Neural cell (in vitro differentiated cells): ENCODE results near the gene SH3TC2. TPM values are rescaled to one million over a fixed set of nuclear protein-coding genes. Genes with fewer than 3 reads are reported as not detected.

Experiments used
- H2AFZ ChIP-seq: fragments of 200-600, 300-800 bp; sonication (generic), shearing (Covaris generic); 2 replicates; pipeline ENCODE4 v1.6.0; 2014; ENCODE audit warnings: low read depth, mild to moderate bottlenecking, antibody characterized with exemption, low read length, moderate library complexity
- H3F3A ChIP-seq: fragments of 200-600 bp; shearing (Covaris generic); 2 replicates; pipeline ENCODE4 v1.6.1; 2016; ENCODE audit warnings: mild to moderate bottlenecking, moderate library complexity, mixed read lengths, antibody characterized with exemption, low read length; ENCODE audit not compliant: insufficient read depth, poor library complexity, severe bottlenecking
- H3K27ac ChIP-seq: fragments of 200-600, 300-800 bp; sonication (generic), shearing (Covaris generic); 2 replicates; pipeline ENCODE4 v1.5.1; 2014; ENCODE audit warnings: mild to moderate bottlenecking, low read length, moderate library complexity
- H3K27me3 ChIP-seq: fragments of 300-800, 200-600 bp; sonication (generic), shearing (Covaris generic); 2 replicates; pipeline ENCODE4 v1.6.0; 2014; ENCODE audit warnings: mild to moderate bottlenecking, low read depth, low read length, moderate library complexity; ENCODE audit not compliant: insufficient read depth
- H3K36me3 ChIP-seq: fragments of 300-800, 200-600 bp; sonication (generic), shearing (Covaris generic); 2 replicates; pipeline ENCODE4 v1.5.1; 2014; ENCODE audit warnings: mild to moderate bottlenecking, antibody characterized with exemption, low read length, moderate library complexity; ENCODE audit not compliant: insufficient read depth
- H3K4me2 ChIP-seq: fragments of 300-800, 200-600 bp; sonication (generic), shearing (Covaris generic); 2 replicates; pipeline ENCODE4 v1.6.0; 2014; ENCODE audit warnings: mild to moderate bottlenecking, low read length
- H3K4me3 ChIP-seq: fragments of 300-800, 200-600 bp; sonication (generic), shearing (Covaris generic); 2 replicates; pipeline ENCODE4 v1.5.1; 2014; ENCODE audit warnings: mild to moderate bottlenecking, low read length, moderate library complexity
- H3K79me2 ChIP-seq: fragments of 200-600 bp; shearing (Covaris generic); replicated peaks from 2 replicates; pipeline ENCODE4 v1.6.0; 2014; ENCODE audit warnings: mild to moderate bottlenecking, low read length, moderate library complexity; ENCODE audit not compliant: insufficient read depth
- H3K9ac ChIP-seq: fragments of 300-800, 200-600 bp; sonication (generic), shearing (Covaris generic); 2 replicates; pipeline ENCODE4 v1.6.1; 2016; ENCODE audit warnings: mild to moderate bottlenecking, low read length, mixed read lengths
- H3K9me2 ChIP-seq: fragments of 200-600 bp; shearing (Covaris generic); 2 replicates; pipeline ENCODE4 v1.6.1; 2016; ENCODE audit warnings: mild to moderate bottlenecking, low read length, mixed read lengths; ENCODE audit not compliant: insufficient read depth
- H3K9me3 ChIP-seq: fragments of 200-600, 300-800 bp; sonication (generic), shearing (Covaris generic); 2 replicates; pipeline ENCODE4 v1.6.1; 2016; ENCODE audit warnings: mild to moderate bottlenecking, mixed run types, low read length, moderate library complexity, mixed read lengths
- H4K20me1 ChIP-seq: fragments of 200-600 bp; shearing (Covaris generic); 2 replicates; pipeline ENCODE4 v1.6.1; 2016; ENCODE audit warnings: mild to moderate bottlenecking, mixed run types; ENCODE audit not compliant: insufficient read depth
- EP300 ChIP-seq: fragments of 450-650 bp; conservative IDR thresholded peaks from 2 replicates; pipeline ENCODE4 v1.6.1; 2014; ENCODE audit warnings: antibody characterized with exemption, mild to moderate bottlenecking, moderate library complexity; ENCODE audit not compliant: poor library complexity, severe bottlenecking
- EZH2 ChIP-seq: fragments of 200-600, 300-800 bp; shearing (Covaris generic), sonication (generic); IDR thresholded peaks from 2 replicates; pipeline ENCODE4 v1.6.1; 2014; ENCODE audit warnings: antibody characterized with exemption, low read length, borderline replicate concordance, mild to moderate bottlenecking; ENCODE audit not compliant: insufficient read depth, poor library complexity, severe bottlenecking
- MXI1 ChIP-seq: fragments of 450-650 bp; conservative IDR thresholded peaks from 2 replicates; pipeline ENCODE4 v1.6.1; 2014; ENCODE audit warnings: antibody characterized with exemption, mild to moderate bottlenecking; ENCODE audit not compliant: poor library complexity, severe bottlenecking
- POLR2AphosphoS5 ChIP-seq: IDR thresholded peaks from 2 replicates; pipeline ENCODE4 v1.6.1; 2012
- RAD21 ChIP-seq: fragments of 450-650 bp; conservative IDR thresholded peaks from 2 replicates; pipeline ENCODE4 v1.6.1; 2014; ENCODE audit warnings: antibody characterized with exemption, mild to moderate bottlenecking, moderate library complexity
- SMC3 ChIP-seq: fragments of 450-650 bp; conservative IDR thresholded peaks from 2 replicates; pipeline ENCODE4 v1.6.1; 2014; ENCODE audit warnings: antibody characterized with exemption, mild to moderate bottlenecking, moderate library complexity; ENCODE audit not compliant: poor library complexity
- TAF1 ChIP-seq: IDR thresholded peaks from 2 replicates; pipeline ENCODE4 v1.6.1; 2012; ENCODE audit warnings: low read depth
- polyA plus RNA-seq: library from polyadenylated mRNA; depleted of rRNA; stranded (reverse); fragments of >200 nt; gene quantifications from 2 replicates; pipeline ENCODE4 v1.2.3, GENCODE V29; 2014
- TF ChIP-seq, protein P1 (sequence below): IDR thresholded peaks from 2 replicates; pipeline ENCODE4 v1.6.1; 2012; ENCODE audit warnings: borderline replicate concordance
- TF ChIP-seq, protein P2 (sequence below): fragments of 450-650 bp; IDR thresholded peaks from 2 replicates; pipeline ENCODE4 v1.5.1; 2014; ENCODE audit warnings: antibody characterized with exemption, mild to moderate bottlenecking, moderate library complexity; ENCODE audit not compliant: poor library complexity, severe bottlenecking

SH3TC2 gene
- polyA plus RNA-seq, 1 donor from 2014 or later = not detected

DNA sequence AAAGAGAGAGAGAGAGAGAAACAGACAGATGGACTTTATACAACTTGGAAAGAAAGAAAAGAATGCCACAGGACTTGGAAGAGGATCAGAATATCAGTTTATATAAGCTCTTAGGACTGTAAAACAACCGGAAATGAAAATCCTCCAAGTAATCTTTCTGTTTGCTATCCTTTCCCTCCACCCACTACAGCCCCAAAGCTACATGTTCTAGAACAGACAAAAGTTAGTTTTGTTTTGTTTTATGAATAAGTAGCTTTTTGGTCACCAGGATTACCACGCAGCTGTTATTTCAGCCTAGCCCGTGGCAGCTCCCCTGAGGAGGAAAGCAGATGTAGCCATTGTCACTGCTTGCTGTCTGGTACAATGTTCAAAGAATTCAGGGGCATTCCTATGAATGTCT, 66.6 kb downstream of the SH3TC2 start:
- Histone ChIP-seq H3K27ac (no peak overlapping the region), H3K4me2 (no peak overlapping the region), H3K79me2 (no peaks in the 10 kb centered on the region), H3K27me3 (no peaks in the 10 kb centered on the region), H3F3A (no peaks in the 10 kb centered on the region), H4K20me1 (no peaks in the 10 kb centered on the region), H2AFZ (no peak overlapping the region), H3K9ac (no peak overlapping the region), H3K9me2 (no peaks in the 10 kb centered on the region), H3K9me3 (no peaks in the 10 kb centered on the region), H3K36me3 (no peaks in the 10 kb centered on the region), H3K4me3 (no peak overlapping the region)
- TF ChIP-seq RAD21 (no peak), SMC3 (no peak), TAF1 (no peak), MXI1 (no peak), POLR2AphosphoS5 (no peak), EP300 (no peak), EZH2 (no peak)
- TF ChIP-seq, protein P1, sequence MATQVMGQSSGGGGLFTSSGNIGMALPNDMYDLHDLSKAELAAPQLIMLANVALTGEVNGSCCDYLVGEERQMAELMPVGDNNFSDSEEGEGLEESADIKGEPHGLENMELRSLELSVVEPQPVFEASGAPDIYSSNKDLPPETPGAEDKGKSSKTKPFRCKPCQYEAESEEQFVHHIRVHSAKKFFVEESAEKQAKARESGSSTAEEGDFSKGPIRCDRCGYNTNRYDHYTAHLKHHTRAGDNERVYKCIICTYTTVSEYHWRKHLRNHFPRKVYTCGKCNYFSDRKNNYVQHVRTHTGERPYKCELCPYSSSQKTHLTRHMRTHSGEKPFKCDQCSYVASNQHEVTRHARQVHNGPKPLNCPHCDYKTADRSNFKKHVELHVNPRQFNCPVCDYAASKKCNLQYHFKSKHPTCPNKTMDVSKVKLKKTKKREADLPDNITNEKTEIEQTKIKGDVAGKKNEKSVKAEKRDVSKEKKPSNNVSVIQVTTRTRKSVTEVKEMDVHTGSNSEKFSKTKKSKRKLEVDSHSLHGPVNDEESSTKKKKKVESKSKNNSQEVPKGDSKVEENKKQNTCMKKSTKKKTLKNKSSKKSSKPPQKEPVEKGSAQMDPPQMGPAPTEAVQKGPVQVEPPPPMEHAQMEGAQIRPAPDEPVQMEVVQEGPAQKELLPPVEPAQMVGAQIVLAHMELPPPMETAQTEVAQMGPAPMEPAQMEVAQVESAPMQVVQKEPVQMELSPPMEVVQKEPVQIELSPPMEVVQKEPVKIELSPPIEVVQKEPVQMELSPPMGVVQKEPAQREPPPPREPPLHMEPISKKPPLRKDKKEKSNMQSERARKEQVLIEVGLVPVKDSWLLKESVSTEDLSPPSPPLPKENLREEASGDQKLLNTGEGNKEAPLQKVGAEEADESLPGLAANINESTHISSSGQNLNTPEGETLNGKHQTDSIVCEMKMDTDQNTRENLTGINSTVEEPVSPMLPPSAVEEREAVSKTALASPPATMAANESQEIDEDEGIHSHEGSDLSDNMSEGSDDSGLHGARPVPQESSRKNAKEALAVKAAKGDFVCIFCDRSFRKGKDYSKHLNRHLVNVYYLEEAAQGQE = no peak
- TF ChIP-seq, protein P2, sequence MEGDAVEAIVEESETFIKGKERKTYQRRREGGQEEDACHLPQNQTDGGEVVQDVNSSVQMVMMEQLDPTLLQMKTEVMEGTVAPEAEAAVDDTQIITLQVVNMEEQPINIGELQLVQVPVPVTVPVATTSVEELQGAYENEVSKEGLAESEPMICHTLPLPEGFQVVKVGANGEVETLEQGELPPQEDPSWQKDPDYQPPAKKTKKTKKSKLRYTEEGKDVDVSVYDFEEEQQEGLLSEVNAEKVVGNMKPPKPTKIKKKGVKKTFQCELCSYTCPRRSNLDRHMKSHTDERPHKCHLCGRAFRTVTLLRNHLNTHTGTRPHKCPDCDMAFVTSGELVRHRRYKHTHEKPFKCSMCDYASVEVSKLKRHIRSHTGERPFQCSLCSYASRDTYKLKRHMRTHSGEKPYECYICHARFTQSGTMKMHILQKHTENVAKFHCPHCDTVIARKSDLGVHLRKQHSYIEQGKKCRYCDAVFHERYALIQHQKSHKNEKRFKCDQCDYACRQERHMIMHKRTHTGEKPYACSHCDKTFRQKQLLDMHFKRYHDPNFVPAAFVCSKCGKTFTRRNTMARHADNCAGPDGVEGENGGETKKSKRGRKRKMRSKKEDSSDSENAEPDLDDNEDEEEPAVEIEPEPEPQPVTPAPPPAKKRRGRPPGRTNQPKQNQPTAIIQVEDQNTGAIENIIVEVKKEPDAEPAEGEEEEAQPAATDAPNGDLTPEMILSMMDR = no peak

DNA sequence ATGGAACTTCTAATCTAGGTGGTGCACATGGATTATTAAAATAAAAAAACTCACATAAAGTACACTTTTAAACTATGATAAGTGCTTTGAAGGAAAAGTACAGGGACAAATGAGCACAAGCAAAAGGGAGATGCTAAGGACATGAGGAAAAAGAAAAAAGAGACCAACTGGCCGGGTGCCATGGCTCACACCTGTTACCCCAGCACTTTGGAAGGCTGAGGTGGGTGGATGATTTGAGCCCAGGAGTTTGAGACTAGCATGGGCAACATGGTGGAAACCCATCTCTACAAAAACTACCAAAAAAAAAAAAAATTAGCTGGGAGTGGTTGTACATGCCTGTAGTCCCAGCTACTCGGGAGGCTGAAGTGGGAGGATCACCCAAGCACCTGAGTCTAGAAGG, 67.1 kb downstream of the SH3TC2 start:
- no peak overlapping the region for H3K27ac ChIP-seq
- no peaks in the 10 kb centered on the region for H3K9me2 ChIP-seq
- H3K4me3 ChIP-seq = no peak overlapping the region
- no peaks in the 10 kb centered on the region for H3K36me3 ChIP-seq
- H2AFZ ChIP-seq = no peak overlapping the region
- H3K9ac ChIP-seq = no peak overlapping the region
- H3K79me2 ChIP-seq = no peaks in the 10 kb centered on the region
- H3K27me3 ChIP-seq = no peaks in the 10 kb centered on the region
- no peaks in the 10 kb centered on the region for H3F3A ChIP-seq
- H4K20me1 ChIP-seq = no peaks in the 10 kb centered on the region
- H3K4me2 ChIP-seq = no peak overlapping the region
- TF ChIP-seq TAF1 = no peak
- TF ChIP-seq EZH2 = no peak
- no peak for TF ChIP-seq SMC3
- TF ChIP-seq POLR2AphosphoS5 = no peak
- no peak for TF ChIP-seq MXI1
- TF ChIP-seq, protein P2 = no peak
- no peaks in the 10 kb centered on the region for H3K9me3 ChIP-seq
